ENCODE measurements around the gene CRYBG3.
A peak's percentile ranks its signal among the peaks of the same experiment; 100 is the strongest.
"Not testable (repeated sequence)": the region's sequence is repeated elsewhere in the genome, so short reads cannot be mapped to it uniquely, and the experiment has no call there.

Gene CRYBG3

DNA sequence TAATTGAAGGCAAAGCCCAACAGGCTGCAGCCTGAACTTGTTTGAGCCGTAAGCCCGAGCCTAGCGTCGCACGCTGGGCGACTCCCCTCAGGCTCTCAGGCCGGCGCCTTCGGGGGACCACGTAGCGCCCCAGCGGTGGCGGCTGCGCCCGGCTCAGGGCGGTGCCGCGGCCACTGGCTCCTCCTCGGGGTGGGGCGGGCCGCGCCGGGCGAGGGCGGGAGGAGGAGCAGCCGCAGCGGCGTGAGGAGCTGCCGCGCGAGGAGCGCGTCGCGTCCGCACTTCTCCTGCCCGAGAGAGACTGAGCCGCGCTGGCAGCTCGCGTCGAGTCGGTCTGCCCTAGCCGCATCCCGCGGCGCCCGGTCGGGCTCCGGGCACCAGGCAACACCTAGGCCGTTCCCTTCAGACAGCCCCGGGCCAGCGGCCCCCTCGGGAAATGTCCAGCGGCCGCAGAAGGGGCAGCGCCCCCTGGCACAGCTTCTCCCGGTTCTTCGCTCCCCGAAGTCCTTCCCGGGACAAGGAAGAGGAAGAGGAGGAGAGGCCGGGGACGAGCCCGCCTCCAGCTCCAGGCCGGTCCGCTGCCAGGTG lies at the start of gene CRYBG3:
CRYBG3 (plus strand) TSS at position 238 of the 585 bp plus-strand sequence; CDS start at position 434, 196 bp downstream.
- peak; percentile 83 for DNase-seq

DNA sequence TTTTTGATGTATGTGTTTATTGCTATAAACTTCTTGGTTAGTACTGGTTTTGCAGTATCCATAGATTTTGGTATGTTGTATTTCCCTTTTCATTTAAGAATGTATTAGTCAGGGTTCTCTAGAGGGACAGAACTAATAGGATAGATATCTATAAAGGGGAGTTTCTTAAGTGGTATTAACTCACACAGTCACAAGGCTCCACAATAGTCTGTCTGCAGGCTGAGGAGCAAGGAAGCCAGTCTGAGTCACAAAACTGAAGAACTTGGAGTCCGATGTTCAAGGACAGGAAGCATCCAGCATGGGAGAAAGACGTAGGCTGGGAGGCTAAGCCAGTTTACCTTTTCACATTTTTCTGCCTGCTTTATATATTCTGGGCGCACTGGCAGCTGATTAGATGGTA lies 48.9 kb upstream of the CRYBG3 start:
- DNase-seq: no peak

DNA sequence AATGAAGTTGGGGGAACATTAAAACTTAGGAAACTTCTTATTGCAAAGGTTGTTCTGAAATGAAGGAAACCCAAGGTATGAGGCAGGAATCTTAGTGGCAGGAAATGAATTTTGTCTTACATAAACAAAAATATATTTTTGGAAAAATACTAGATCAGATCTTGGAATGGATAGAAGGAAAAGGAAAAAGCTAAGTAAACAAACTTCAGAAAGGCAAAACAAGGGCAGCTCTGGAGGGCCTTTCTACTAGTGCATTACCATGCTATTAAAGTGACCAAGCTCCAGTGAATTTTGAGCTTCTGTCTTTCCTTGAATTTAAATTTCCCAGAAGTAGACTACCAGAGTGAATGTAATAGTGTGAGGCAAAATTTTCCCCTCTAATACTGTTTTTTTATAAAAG lies 43.7 kb upstream of the CRYBG3 start:
- DNase-seq: no peak

DNA sequence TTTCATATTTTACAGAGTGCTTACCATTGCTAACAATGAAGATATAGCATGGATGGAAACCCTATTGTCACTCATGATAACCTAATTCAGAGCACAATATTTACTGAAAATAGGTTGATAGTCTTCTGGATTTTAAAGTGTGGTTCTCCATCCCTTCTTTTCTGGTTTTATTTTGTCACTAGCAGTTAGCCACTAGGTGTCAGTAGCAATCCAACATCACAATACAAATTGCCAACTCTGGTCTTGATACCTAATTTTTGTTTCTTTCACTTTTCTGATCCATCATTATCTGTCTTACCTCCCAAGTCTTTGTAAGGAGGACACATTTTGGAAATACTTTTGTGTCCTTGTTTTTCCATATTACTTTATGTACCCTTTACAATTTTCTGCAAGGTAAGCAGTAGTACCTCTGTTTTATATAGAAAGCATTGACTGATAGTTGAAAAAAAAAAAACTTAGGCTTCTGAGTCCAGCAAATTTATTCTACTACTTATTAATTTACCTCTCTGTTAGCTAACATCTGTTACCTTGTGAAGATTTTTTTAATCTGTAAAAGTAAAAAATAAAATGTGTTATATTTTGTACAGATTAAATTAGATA lies 28.3 kb upstream of the CRYBG3 start:
- peak; percentile 54 for DNase-seq

DNA sequence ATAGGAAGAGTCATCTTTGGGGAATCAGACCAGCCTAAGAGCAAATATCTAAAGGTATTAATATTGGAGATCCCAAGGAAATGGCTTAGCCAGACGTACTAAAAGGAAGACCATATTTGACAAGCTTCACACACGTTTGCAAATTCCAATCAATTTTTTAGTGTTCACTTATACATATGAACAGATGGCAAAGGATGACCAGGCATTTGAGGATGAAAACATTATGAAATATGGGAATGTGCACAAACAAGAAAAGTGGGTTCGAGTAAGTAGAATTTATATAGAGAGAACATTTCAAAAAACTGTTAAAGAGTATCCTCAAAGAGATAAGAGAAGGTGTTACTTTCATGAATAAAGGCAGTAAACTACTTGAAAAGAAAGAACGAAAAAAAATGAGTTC lies 25.9 kb upstream of the CRYBG3 start:
- DNase-seq: no peak

DNA sequence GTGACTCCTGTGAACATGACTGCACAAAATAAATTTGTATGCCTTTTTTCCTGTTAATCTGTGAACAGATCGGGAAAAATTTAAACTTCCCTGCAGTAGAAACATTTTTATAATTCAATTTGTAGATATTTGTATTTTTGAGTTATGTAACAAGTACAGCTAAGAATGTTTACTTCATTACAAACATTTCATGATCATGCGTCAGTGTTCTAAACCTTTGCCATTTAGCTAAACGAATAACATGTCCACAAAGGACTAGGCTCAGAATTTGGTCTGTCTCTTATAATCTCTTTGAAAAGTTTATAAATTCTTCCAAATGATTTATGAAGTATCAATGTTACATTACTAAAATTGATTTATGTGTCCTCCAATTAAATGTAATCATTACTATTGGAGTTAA lies 17.3 kb upstream of the CRYBG3 start:
- no peak for DNase-seq

DNA sequence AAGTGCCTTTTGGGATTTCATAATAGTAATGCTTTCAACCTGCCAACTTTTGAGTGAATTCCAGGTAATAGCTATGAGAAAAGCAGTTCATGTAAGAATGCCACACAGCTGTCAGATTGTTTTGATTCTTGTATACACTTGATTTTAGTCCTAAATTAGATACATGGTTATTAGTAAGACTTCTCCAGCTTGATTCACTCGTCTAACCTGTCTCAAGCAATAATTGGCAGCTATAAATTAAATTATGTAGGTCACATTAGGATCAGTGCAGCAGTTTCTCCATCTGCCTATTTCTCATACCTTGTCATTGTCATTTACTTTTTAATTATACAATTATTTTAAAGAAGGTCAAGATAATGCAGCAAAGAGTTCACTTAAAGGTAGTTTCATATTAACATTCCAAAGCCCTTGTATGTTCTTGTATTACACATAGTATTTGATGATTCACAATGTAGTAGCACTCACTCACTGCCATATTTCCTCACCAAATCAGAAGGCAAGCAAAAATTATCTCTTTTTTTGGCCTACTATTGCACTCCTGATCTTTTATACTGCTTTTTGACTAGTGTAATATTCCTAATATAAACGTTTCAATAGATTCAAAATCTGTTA lies 10.9 kb upstream of the CRYBG3 start:
- DNase-seq: no peak

DNA sequence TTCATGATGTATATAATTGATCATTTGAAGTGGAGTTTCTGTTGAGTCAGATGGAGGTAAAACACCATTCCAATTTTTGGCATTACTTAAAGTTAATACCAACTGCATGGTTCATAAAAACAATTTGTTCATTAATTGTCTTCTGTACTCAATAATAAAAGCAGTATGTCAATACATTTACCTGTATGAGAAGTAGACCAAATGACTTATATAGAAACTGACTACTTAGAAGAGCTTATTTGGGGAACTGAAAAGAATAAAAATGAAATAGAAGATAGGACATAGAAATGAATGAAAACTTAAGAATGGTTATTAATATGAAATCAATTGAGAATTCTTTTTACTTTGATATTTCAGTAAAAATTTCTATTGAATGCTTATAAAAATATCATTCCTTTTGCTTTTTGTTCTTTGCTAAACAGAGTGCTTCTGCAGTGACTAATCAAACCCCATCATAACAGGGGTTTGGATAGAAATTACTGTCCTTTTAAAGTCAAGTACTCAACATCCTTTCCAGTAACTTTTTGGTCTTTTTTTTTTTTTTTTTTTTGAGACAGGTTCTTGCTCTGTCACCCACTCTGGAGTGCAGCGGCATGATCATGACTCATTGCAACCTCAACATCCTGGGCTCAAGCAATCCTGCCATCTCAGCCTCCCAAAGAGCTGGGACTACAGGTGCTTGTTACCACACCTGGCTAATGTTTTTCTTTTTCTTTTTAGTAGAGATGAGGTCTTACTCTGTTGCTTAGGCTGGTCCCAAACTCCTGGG lies 6.5 kb upstream of the CRYBG3 start:
- DNase-seq: no peak

DNA sequence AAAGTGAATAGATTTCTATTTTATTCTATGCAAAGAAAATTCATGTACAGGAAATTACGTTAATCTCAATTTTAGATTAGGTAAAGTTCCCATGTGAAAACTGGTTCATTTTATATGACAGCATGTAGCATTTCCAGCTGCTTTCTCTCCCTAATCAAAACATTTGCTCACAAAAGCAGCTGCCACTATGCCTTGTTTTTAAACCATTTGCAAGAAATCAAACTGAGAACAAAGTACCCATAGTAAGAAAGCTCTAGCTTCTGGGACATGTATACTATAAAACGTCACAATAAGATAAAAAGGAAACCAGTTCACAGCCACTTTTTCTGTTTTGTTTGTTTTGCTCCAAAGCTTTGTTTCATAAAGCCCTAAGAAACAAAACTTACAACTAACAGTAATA lies 5.0 kb upstream of the CRYBG3 start:
- DNase-seq: no peak

DNA sequence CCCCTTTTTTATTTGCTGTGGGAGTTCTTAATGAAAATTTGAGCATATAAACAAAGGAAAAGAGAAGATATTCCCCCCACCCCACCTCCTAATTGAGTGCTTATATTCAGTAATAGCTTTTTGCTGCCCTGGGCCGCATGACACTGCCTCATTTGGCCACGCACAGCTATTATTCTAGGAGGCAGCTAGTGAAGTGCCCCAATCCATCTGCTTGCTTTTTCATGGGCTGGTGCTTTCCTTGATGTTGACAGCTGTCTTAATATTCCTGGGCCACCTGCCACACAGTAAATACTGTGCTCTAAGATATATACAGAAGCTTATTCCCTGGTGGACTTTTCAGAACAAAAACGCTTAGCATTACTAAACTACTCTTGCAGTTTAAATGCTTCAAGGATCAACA lies 3.8 kb upstream of the CRYBG3 start:
- peak; percentile 23 for DNase-seq

DNA sequence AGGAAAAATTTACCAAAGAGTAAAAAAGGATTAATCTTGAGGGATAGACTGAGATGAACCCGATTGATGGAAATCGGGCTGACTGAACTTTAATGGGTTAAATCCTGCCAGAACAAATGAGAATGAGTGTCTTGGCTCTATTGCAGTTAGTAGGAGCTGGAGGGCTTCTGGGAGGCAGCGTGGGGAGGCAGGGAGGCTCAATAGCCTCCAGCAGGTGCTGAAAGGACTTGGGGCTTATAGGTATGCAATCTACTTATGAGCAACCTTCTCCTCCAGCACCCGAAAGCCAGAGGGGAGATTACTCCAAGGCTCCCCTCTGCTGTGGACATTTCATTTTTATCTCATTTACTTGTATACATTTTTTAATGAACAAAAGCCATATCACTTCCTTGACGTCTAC lies 1.0 kb upstream of the CRYBG3 start:
- no peak for DNase-seq

DNA sequence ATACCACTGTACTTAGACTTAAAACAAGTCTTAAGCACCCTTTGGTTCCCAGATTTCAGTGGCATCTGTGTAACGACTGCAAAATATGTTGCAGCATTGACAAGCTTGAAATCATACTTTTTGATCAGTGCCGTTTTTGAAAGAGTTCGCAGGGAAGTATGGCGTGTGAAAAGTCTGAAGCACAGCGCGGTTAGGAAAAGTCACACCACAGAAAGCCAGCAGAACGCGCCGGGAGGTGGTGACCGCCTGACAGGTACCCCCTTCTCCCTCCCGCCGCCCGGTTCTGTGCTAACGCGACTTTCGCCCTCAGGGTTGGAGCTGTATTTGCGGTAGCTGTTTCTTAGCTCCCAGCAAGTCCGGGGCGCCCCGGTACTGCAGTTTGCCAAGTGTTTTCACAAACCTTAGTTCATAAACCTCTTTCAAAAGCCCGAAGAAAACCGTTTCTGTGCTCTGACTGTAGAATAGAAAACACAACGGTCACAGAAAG lies 481 bp upstream of the CRYBG3 start:
- no peak for DNase-seq

DNA sequence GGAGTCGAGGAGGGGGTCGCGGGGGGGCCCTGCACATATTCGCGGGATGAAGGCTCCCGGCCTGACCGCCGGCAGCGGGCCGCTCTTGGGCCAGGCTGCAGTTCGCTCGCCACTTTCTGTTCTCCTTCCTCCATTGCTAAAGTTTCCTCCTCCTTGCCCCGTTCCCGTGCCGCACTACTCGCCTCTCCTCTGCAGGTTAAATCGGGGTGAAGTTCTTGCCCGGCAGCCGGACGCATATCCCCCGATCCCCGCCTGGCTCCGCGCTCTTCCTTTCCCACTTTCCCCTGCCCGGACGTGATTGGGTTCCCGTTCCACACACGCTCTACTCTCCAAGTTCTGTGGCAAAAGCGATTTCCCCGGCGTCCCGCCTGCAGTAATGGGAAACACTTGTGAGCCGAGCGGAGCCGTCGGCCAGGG lies 556 bp downstream of the CRYBG3 start:
- peak; percentile 75 for DNase-seq

DNA sequence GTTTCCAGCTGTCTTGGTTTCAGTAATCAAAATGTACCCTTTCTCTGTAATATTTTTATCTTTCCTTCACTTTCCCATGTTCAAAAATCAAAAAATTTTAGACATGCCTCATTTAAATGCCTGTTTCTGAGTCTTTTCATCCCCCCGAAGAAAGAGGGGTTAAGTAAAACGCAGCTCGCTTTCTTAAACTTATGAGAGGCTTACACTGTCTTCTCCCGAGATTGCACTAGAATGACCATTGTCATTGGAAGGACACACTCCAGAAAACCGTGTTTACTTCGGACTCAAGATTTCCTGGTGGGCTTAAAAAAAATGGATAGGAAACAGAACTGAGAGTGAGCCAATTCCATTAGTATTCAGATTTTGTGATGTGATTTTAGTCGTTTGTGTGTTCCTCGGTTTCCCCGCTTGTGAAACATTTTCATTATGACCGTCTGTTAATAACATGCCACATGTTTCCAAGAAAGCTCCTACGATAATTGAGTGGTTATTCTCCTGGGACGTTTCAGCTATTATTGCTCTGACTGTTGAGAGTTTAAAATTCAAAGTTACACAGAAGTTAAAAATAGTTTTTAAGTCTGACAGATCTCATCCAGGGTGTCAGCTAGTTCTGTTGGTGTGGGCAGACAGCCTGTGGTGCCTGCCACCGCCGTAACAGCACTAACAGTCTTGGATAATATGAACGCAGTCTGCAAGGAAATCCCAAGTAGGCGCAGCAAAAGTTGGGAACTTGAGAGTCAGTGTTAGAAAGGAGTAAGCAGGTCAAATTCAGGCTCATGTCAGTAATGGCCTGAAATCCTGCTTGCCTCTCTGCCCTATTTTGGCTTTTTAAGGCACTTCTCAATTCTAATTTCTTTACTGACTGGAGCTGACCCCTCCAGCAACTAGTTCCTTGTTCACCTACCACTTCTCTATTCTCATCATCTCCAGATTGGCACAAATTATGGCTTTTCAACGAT lies 1.5 kb downstream of the CRYBG3 start:
- peak; percentile 58 for DNase-seq

DNA sequence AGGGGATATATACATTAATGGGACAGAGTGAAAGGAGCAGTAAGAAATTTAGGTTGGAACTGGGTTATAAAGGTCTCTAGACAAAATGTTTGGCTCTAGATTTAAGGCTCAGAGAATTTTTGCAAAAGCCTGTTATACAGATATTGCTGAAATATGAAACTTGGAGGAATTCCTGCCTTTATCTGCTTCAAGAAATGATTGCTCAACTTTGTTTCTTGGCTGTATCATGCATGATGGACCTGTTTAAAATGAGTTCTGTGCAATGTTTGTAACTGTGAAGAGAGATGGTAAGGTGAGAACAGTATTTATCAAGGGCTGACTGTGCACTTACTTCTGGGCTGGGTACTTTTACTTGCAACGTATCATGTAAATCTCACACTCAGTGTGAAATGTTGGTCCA lies 3.3 kb downstream of the CRYBG3 start:
- no peak for DNase-seq

DNA sequence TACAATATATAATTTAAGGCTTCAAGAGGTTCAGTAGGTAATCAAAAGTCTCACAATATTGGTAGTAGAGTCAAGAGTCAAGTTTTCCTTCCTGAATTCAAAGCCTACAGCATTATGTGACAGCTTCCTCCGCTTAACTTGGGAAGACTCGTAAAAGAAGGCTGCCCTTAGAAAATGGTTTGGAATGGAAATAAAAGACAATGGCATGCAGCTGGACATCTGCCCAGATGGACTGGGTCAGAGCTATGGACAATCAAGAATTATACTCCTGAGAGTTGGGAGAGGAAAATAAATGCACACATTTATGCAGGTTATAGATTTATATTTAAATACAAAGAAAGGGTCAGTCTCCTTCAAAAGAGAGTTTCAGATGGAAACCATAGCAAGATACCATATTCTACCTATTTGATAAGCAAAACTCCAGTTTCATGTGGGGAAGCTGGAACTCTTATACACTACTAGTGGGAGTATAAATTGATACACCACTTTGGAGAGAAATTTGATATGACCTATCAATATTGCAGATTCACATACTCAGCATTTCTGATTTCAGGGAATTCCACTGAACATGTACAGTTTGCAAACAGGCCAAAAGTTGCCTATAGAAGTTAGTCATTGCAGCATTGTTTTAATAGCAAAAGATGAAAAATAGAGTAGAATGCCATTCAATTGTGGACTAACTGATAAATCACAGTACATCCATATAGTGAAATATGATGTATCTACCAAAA lies 6.1 kb downstream of the CRYBG3 start:
- peak; percentile 75 for DNase-seq

DNA sequence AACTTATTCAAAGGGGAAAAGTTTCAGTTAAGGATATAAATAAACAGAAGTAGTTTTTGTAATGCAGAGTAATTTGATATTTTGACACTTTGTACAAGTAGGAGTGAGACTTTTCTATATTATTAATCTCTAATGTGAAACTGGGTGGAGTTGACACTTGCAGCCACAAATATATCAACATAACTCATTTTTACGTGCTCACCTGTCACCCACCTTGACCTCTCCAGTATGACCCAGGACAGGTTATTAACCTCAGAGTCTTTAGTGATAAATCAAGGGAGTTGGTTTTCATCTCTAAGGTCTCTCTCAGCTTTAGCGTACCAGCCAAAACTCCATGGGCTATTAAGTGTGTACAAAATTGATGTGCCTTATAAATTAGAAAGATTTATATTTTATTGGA lies 7.4 kb downstream of the CRYBG3 start:
- DNase-seq: no peak

DNA sequence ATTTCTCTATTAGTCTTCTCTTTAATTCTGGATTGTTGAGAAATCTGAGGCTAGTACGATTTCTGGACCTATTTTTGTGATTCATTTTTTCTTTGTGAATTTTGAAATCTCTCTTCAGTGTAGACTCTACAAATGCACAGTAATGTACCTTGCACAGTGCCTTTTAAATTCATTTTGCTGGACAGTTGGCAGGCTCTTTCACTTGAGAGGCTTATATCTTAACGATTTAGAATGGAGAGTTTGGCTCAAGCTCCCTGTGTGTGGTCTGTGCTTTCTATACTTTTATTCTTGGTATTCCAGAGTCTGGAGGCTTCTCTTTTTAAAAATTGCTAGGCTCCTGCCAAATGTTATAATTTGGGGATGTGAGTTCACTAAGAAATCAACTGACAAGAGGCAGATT lies 8.8 kb downstream of the CRYBG3 start:
- DNase-seq: no peak

DNA sequence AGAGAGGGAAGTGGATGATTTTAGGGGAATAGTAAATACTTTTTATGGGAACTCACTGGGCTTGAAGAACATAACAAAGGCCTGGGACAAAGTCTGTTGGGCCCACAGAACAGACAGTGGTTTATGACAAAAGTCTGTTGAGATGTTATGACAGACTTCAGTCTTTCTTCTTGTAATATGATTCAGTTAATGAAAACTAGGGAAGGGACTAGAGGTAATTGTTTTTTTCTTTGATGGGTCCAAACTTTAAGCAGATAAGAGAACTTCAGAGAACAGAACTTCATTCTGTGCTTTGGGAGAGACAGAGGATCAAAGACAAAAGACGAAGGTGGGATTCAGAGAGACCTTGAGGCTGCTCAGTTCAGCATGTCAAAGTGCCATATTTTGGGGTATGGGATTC lies 9.3 kb downstream of the CRYBG3 start:
- no peak for DNase-seq

DNA sequence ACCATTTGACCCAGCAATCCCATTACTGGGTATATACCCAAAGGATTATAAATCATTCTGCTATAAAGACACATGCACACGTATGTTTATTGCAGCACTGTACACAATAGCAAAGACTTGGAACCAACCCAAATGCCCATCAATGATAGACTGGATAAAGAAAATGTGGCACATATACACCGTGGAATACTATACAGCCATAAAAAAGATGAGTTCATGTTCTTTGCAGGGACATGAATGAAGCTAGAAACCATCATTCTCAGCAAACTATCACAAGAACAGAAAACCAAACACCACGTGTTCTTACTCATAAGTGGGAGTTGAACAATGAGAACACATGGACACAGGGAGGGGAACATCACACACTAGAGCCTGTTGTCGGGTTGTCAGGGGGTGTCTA lies 11.4 kb downstream of the CRYBG3 start:
- not testable (repeated sequence) for DNase-seq

DNA sequence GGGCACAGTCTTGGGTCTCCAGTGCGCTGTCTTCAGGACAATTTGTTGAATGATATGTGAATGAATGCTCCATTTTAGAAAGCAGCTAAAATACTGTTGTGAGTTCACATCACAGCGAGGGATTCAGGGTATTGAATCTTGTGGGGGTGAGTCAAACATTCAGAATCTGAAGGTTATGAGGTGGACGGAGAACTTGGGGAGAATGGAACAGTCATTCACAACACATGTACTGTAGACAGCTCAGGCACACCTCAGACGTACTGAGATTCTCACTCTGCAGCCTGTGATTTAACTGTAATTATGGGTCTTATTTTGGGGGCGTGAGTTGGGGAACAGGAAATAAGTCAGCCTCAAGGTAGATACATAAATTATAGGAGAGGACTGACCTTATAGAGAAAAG lies 13.9 kb downstream of the CRYBG3 start:
- no peak for DNase-seq

DNA sequence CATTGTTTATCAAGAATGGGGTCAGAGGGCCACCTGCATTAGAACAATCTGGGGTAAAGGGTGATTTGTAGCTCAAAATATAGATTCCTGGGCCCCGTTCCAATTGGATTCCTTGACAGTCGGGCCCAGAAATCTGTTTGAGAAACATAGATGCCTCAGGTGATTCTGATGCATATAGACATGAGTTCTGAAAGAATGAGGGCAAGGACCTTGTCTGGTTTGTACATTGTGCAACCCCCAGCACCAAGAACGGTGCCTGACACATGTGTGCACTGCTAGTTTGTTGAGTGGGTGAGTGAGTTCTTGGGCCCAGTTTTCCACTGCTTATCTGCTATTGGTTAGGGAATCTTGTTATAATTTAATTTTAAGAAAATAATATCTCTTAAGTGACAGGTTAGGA lies 16.6 kb downstream of the CRYBG3 start:
- no peak for DNase-seq

Data from midbrain (tissue), 1 donor.